GM10266 (cell line): ENCODE results near the gene LRRC27.
A peak's percentile ranks its signal among the peaks of the same experiment; 100 is the strongest.

Experiments used
- DNase-seq: peaks from one replicate; pipeline ENCODE4 v3.0.0; 2012; ENCODE audit errors: extremely low spot score
- TF ChIP-seq, protein P1 (sequence below): IDR thresholded peaks from 2 replicates; pipeline ENCODE4 v1.5.1; 2012; ENCODE audit warnings: mild to moderate bottlenecking, low read depth; ENCODE audit not compliant: control insufficient read depth, insufficient read depth; ENCODE audit errors: missing control alignments

LRRC27 gene

DNA sequence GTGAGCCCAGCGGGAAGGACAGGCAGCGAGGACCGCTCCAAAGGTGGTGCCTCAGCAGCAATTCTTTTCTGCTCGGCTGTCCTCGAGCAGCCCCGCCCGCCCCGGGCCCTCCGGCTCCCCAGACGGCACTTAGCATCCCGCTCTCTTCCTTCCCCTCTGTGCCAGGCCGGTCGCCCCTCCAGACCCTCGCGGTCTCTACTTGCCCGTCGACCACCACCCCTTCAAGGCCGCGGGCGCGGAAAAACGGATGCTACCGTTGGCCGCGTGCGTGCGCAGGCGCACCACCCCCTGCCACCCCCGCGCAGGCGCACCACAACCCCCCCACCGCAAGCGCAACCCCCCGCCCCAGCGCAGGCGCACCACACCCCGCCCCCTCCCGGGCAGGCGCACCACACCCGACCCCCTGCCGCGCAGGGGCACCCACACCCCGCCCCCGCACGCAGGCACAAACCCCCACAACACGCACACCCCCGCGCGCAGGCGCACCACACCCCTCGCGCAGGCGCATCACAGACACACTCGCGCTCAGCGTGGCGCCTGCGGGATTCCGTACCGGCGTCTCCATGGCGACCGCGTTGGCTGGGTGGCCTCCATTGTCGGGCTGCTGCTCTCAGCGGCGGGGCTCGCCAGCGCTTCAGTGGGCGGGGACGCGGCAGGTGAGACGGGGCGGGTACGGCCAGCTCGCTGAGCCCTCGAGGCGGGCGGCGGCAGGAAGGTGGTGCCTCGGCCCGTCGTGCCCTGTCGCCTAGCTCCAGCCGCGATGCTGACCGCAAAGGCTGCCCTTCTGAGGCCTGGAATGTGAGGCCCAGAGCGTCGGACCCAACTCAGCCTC is at the start of gene LRRC27:
Gene LRRC27, plus strand, starts transcription at position 593 of the 832 bp plus-strand sequence. CDS start 1,332 bp downstream, outside the sequence.
- DNase-seq = peak; percentile 98
- TF ChIP-seq, protein P1, sequence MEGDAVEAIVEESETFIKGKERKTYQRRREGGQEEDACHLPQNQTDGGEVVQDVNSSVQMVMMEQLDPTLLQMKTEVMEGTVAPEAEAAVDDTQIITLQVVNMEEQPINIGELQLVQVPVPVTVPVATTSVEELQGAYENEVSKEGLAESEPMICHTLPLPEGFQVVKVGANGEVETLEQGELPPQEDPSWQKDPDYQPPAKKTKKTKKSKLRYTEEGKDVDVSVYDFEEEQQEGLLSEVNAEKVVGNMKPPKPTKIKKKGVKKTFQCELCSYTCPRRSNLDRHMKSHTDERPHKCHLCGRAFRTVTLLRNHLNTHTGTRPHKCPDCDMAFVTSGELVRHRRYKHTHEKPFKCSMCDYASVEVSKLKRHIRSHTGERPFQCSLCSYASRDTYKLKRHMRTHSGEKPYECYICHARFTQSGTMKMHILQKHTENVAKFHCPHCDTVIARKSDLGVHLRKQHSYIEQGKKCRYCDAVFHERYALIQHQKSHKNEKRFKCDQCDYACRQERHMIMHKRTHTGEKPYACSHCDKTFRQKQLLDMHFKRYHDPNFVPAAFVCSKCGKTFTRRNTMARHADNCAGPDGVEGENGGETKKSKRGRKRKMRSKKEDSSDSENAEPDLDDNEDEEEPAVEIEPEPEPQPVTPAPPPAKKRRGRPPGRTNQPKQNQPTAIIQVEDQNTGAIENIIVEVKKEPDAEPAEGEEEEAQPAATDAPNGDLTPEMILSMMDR = no peak

DNA sequence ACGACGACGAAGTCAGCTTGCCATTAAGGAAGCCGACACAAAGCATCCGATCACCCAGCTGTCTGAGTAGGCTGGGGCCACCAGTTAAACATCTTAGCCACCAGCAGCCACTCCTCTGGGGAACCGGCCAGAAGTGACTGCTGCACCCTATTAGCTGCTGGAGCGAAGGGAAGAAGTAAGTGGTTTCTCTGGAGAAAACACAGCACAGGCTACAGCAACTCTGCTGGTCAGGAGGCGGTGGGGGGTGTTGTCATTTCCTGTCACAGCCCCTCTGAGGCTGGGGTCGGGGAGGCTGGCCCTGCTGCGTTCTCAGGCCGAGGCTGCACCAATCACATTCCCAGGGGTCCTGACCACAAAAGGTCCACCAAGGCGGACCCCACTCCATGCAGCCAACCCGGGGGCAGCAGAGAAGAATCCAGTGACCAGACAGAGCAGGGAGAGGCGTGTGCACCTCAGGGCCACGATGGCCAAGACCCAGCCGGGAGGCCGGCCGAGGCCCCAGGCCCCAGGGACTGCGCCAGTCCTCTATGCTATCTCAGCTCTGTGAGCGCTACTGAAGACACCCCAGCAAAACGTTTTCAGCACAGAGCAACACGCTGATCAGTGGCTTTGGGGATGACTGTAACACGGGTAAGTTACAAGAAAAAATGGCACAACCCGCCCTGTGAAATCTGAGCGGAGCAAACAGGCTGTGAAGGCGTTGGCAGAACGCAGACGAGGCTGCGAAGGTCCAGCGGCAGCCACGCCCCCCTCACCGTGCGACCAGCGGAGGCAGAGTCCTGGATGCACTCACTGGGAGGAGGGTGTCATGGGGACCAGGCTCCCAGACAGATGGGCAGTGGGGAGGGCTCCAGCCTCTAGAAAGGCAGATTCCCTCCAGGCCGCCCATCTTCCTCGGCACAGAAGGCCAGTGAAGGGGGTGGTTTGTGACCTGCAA is 49.1 kb upstream of the LRRC27 start:
- TF ChIP-seq, protein P1 = no peak
- no peak for DNase-seq

- DNase-seq = no peak
- TF ChIP-seq, protein P1 = no peak
Measured at GRCh38 chr10:132283604-132284382, 48.2 kb upstream of the LRRC27 start.

- no peak for DNase-seq
- TF ChIP-seq, protein P1 = no peak
Measured at GRCh38 chr10:132289439-132289838, 42.6 kb upstream of the LRRC27 start.

- TF ChIP-seq, protein P1 = no peak
- no peak for DNase-seq
Measured at GRCh38 chr10:132290631-132291030, 41.4 kb upstream of the LRRC27 start.

DNA sequence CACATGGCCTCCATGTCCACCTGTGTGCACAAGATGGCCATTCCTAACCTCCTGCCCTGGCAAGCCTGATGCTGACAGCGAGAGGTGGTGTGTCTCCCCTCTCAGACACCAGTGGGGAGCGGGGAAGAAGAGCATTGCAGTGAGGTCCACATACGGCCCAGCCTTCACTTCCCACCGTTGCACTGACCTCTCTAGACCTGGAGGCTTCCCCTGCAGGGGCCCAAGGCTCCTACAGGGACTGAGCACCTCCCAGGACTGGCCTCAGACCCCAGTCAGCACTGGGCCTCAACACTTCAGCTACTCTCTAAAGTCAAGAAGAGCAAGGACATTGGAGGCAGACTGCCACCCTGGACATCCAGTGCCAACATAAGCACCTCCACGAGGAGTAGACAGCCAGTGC is 40.2 kb upstream of the LRRC27 start:
- DNase-seq = no peak
- TF ChIP-seq, protein P1 = no peak
